OCI-LY3 (cell line): ENCODE results near the gene LOXL1.

Experiments
- CTCF ChIP-seq: fragments of 200-600, 300-600 bp; sonication (generic); IDR thresholded peaks from 2 replicates; pipeline ENCODE4 v1.5.1; 2014; ENCODE audit warnings: antibody characterized with exemption, low read length, low read depth
- EZH2phosphoT487 ChIP-seq: fragments of 200-600 bp; shearing (Covaris generic); IDR thresholded peaks from 2 replicates; pipeline ENCODE4 v1.6.1; 2018; ENCODE audit warnings: antibody characterized with exemption, mixed run types, low read depth

DNA sequence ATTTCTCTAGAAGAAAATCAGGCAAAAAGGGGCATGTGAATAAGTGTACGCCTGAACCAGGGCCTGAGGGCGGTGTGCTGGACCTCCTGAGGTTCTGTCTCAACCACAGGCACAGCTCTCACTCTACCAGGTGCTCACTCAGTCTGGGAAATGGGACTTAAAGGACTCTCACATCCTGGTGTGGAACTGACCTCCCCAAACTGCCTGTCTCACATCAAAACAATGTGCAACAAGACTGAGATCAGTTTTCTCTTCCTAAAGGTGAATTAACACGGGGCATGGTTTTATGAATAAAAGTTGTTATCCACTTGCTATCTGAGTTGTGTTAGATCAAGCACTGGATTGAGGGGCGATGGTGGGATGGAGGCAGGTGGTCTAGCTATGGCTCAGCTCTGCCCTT, 61.0 kb downstream of the LOXL1 start:
- no peak for TF ChIP-seq EZH2phosphoT487
- TF ChIP-seq CTCF = no peak
